ENCODE measurements around the gene MXD4.

Gene MXD4

DNA sequence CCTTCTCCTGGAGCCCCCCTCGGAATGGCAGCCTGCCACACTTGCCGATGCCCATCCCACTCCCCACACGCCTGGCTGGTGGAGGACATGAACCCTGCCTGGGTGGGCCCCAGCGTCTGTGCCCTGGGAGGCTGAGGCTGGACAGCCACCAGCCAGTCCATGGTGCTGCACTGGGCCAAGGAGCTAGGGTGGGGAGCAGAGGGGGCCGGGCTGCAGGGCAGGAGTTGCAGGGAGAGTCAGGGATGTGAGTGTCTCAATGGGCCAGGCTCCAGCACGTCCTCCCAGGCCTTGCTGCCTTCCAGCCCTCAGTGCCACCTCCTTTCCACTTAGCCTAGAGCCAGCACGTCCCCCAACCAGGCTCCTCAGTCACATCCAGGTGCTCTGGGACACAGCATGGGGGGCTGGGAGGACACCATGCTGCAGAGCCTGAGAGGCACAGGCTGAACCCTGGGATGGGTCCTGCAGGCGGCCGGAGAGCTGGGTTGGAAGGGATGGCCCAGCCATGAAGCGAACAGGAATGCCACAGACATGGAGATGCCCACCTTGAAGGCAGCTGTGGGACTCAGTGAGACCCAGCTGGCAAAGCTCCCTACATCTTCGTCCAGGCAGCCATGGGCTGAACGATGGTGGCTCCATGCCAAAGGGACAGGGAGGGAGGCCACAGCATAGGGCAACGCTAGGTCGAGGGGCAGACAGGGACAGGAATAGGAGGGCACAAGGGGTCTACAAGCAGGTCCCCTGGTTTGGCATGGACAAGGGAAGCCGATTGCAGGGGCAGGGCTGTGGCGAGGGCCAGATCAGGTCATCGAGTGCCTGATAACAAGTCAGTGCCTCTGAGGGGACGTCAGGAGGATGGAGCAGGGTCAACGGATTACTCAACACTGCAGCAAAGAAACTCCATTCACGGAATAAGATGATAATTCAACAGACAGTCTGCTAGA is 30.1 kb upstream of the MXD4 start:
- no peak for DNase-seq (ENCODE audit: low read depth)

DNA sequence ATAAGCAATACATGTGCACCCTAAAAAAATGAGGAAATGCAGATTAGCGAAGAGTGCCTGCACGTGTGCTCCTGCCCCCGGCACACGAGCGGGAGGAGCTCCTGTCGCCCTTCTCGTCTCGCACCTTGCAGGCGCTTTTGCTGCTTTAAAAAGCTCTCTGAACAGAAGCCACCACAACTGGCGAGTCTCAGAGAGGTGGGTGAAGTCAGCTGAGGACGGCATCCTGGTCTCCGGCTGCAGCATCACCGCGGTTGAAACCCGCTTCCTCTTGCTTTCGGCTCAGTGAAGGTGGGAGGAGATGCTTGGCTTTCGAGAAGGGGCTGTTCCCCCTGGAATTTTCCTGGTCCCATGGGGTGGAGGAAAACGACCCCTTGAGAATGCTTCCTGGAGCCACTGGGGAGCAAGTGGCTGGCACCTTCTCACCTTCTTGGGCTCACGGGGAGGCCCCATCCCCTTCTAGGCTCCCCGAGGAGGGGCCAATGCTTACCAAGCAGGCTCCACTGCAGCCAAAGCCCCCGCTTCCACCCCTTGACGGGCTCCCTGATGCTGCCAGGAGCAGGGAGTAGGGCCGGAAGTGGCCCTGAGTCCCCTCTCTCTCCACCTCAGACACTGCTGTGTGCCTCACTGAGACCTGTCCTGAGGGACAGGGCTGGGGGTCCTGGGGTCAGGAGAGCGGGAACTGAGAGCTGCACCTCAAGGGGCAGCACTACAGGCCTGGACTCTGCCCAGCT is 29.2 kb upstream of the MXD4 start:
- peak; percentile 67 for DNase-seq (ENCODE audit: low read depth)

DNA sequence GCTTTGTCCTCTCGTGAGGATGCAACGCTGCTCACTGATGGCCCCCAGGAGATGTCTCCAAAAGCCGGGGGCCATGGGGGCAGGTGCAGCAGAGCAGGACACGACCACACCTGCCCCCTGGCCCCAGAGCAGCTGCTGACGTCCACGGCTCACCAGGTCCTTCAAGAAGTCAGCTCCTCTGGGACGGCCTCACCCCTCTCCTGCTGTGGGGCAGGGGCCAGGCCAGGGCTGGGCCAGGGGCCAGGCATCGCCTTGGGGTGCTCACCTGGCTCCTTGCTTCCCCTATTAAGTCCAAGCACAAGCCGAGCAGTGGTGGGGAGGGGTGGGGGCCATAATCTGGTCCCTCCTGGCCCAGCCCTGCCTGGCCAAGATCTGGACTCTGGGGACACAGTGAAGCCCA is 28.6 kb upstream of the MXD4 start:
- no peak for DNase-seq (ENCODE audit: low read depth)

DNA sequence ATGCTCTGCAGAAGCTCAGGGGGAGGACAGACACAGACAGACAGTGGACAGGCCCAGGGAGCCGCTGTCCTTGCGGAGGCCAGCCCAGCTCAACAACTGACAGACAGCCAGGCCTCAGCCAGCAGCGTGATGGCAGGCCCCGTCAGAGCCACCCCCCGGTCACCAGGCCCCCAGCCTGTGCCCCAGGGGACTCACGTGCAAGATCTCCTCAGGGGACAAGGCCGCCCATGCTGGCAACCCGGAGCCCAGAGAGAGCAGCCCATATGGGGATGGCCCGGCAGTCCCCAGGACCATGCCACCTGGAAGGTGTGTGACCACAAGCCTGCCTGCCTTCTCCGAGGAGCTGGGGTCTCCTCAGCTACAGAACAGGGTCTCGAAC is 28.0 kb upstream of the MXD4 start:
- DNase-seq (ENCODE audit: low read depth) = no peak

DNA sequence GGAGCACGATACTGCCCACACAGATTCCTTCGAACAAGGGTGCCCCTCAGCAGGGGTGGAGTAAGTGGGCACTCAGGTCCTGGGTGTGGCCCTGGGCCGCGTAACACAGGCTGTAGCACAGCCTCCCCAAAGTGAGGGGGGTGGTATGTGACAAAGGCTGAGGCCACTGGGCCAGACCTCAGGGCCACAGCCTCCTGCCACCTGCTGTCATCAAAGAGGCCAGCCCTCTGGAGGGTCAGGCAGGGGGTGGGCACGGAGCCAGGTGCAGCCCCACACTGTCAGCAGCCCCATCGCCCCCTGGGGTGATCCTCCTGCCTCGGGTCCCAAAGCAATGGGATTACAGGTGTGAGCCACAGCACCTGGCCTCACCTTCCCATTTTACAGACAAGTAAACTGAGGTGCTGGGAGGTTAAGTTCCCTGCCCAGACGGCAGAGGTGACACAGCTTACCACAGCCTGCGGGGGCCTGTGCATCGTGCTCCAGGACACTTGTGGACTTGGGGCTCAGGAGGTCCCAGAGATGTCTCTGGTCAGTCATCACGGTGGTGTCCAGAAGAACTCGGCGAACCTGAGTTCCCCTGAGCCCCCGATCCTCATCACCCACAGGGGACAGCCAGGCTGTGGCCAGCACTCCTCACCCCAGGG is 27.5 kb upstream of the MXD4 start:
- DNase-seq (ENCODE audit: low read depth) = no peak

DNA sequence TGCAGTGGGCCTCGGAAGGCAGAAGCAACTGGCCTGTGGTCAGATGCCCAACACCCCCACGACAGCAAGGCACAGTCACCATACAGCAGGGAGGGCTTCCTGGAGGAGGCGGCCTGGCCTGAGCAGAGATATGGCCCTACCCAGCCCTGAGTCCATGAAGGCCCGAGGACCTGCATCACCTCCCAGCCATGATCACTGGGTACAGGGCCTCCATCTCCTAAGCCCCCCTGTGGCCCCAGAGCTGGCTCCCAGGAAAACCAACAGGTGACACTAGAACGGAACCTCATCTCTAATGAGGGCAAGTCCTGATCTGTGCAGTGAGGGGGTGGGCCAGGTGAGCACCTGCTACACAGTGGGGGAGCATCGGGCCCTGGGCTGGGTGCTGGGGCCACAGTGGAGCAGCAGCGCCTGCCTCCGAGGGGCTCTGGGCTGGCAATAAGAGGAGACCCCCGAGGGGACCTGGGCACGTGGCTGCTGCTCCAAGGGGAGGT is 26.2 kb upstream of the MXD4 start:
- no peak for DNase-seq (ENCODE audit: low read depth)

DNA sequence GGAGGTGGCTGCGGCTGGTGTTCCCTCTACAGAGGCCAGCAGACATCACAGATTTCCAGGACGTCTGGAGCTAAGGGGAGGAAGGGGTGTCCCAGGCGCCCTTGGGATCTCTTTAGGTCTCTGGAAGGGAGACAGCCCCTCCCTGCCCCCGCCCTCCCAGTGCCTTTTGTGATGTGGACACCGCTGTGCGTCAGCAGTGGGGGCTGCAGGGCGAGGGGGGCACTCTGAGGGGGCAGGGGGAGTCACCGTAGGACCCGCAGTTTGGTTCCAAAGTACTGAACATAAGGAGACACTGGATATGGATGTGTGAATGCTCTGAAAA is 25.6 kb upstream of the MXD4 start:
- DNase-seq (ENCODE audit: low read depth) = no peak

DNA sequence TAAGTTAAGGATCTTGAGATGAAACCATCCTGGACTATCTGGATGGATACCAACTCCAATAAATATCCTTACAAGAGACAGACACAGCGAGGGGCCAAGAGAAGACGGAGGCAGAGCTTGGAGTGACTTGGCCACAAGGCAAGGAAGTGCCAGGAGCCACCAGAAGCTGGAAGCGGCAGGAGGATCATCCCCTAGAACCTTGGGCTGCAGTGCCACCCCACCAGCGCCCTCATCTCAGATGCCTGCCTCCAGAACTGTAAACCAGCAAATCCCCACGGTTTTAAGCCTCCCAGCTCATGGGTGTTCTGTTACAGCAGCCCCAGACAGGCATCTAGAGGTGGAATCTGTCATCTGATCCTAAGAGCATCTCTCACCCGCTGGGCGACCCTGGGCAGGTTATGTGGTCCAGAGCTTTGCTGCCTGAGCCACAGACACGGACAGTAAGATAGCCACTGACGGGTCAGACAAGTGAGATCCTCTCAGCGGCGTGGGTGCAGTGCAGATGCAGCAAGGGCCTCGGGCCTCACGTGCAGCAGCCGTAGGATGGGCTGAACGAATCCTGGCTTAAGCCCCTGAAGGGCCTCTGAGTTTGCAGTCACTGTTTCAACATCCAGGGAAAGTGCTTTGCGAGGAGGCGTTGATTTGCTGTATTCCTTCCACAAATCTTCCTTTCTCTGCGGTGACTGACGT is 25.1 kb upstream of the MXD4 start:
- DNase-seq (ENCODE audit: low read depth) = no peak

DNA sequence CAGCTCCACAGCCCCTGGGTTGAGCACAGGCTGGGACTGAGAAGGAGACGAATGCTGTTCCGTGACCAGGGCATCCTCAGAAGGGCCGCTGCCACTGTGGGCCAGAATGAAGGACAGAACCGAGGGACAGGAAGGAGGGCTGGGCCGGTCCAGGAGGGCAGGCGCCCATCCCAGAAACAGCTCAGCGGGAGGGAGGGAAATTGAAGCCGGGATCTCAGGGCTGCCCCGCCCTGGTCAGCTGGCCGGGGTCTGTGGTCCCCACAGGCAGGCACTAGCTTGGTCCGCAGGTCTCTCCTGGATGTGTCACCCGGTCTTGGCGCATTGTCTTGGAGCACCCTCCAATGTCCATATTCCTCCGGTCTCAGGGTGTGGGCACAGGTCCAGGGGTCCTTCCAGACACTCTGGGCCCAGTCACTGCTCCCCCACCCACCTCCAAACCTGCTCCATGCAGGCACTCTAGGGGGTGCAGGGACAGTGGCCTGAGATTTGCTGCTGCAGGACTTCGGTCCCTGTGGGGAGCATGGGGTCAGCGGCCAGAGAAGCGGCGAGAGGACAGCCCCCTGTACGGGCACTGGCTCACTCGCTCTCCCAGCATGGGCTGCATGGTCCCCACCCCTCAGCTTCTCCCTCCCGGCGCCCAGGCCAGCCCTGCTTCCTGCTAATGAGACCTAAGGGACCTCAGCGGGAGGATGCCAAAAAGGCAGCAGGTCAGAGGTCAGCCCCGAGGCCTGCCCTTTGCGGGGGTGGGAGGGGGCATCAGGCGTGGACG is 23.9 kb upstream of the MXD4 start:
- DNase-seq (ENCODE audit: low read depth) = no peak

DNA sequence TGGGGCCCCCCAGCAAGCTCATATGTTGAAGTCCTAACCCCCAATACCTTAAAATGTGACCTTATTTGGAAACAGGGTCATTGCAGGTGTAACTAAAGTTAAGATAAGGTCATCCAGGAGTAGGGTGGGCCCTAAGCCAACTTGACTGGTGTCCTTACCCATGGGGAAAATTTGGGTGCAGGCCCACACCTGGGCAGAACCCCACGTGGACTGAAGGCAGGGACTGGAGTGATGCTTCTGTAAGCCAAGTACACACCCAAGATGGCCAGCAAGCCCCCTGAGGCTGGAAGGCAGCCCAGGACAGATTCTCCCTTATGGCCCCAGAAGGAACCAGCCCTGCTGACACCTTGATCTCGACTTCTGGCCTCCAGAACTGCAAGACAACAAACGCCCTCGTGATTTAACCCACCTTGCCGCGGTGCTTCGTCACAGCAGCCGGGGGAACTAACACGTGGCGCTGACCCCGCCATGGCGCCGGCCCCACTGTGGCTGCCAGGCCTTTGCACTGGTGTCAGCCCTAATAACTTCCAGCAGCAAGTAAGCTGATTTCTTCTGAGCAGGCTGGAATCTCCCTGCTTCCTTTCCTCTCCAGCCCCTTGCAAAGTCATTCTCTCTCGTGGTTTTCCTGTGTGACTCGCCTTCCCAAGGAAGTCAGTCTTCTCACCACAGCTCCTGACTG is 23.2 kb upstream of the MXD4 start:
- DNase-seq (ENCODE audit: low read depth) = no peak

DNA sequence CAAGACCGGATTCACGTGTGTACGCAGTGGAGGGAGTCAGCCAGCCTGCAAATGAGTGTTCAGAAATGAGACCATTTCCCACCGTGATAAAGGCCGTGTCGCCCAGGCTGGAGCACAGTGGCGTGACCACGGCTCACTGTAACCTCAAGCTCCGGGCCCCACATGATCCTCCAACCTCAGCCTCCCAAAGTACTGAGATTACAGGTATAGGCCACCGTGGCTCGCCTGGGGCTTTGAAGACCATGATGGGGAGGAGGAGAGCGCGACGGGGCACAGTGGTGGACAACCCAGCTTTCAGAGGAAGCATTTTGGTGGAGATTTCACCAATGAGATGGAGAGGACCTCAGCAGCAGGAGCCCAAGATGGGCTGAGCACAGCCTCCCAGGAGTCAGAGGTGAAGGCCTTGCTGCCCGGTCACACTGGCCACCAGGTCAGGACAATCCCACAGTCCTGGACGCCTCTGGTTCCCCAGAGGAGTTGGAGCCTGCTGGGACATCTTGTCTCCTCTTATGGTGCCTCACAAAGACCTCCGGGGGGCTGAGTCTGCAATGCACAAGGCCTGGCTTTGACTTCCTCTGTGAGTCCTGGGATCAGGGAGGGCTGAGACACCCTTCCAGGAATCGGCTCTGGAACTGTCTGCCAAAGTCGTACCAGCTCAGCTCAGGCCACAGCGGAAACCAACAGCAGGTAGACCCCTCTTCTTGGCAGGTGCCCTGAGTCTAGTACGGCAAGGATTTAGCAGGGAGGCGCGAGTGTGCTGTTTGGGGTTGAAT is 22.4 kb upstream of the MXD4 start:
- no peak for DNase-seq (ENCODE audit: low read depth)

DNA sequence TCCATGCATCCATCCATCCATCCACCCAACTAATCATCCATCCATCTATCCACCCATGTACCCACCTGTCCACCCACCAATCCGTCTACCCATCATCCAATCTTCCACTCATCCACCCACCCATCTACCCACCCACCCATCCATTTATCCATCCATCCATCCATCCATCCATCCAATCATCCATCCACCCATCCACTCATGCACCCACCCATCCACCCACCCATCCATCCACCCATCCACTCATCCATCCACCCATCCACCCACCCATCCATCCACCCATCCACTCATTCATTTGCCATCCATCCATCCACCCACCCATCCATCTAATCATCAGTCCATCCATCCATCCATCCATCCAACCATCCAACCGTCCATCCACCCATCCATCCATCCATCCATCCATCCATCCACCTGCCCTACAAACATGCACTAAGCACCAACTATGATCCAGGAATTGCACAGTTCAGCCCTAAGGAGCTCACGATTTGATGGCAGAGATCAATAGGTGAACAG is 21.3 kb upstream of the MXD4 start:
- no peak for DNase-seq (ENCODE audit: low read depth)

DNA sequence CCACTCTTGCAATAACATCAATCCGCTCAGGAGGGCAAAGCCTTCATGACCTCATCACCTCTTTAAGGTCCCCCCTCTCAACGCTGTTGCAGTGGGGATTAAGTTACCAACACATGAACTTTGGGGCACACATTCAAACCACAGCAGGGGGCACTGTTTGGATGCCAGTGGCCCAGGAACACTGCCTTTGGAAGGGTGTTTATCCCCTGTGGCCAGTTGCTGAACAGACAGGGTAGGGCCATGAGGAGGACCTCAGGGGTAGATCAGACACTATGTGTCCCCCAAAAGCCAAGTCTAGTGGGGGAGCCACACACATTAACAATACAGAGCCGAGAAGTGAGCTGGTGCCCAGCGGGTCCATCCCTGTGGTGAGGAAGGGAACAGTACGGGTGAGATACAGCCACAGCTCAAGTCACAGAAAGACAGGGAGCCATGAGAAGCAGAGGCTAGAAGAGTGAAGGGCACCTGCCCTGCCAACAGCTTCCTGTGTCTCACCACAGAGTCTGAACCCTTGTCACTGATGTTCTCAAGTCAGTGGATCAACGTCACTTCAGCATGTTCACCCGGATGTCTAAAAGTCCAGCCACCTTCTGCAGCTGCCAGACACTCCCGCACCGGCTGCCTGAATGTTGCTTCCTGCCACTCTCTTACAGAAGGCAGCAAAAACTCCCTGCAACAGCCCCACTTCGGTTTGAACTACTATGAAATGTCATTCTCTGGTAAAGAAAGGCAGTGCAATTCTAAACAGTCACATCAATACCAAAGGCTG is 19.9 kb upstream of the MXD4 start:
- peak; percentile 71 for DNase-seq (ENCODE audit: low read depth)

DNA sequence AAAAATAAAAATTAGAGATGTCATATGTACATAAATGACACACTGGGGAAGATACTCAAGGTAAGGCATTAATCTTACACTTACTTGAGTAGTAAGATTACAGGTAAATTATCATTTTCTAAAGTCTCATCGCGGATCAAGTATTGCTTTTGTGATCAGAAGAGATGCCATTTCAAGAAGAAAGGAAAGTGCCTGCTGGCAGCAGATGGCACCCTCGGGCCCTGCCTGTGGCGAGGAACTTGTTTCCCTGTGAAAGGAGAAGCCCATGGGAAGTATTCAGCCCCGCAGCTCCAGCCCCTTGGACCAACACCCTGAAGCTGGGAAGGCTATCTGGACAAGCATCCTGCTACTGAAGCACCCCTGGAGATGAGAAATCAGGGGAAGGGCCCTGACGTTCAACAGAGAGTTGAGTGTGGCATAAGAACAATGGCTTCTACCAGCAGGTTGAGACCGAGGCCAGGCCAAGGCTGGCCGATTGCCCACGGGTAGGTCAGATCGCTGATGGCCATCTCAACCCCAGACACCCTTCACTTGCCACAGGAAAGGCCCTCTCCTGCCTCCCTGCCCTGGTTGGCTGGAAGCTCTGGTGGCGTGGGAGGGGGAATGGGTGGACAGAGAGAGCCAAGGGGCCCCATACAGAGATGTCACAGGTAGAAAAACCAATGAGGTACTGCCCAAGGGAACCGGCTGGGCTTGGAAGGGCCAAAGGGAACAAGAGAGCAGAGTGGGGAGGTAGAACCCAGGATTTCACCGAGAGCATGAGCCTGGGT is 18.8 kb upstream of the MXD4 start:
- no peak for DNase-seq (ENCODE audit: low read depth)

DNA sequence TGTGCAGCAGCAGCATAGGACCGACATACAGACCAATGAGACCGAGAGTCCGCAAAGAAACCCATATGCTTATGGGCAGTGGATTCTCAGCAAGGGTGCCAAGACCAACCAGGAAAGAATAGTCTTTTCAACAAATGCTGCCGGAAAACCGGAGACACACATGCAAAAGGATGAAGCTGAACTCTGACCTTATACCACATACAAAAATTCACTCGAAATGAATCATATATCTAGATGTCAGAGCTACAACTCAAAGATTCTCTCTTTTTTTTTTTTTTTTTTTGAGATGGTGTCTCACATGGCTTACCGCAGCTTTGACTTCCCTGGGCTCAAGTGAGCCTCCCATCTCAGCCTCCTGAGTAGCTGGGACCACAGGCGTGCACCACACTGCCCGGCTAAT is 16.0 kb upstream of the MXD4 start:
- DNase-seq (ENCODE audit: low read depth) = no peak

DNA sequence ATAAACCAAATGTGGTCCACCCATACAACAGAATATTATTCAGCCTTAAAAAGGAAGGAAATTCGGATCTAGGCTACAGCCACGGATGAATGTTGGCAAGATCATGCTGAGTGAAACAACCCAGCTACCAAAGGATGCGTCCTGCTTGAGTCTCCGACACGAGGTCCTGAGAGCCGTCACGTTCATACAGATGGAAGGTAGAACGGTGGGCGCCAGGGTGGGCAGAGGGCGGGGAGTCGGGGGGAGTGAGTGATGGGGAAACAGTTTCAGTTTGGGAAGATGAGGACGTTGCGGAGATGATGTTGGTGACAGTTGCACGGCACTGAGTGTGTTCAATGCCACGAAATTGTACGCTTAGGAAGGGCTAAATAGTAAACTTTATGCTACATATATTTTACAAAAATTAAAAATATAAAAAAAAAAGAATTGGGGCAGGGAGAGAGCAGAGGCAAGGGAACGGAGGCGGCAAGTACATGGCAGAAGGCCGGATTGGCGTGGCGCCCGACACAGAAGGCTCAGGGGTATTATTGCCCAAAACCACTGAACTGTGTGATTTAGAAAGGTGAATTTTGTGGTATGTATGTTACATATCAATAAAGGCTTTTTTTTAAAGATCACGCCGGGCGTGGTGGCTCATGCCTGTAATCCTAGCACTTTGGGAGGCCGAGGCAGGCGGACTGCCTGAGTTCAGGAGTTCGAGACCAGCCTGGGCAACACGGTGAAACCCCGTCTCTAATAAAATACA is 14.8 kb upstream of the MXD4 start:
- DNase-seq (ENCODE audit: low read depth) = no peak

DNA sequence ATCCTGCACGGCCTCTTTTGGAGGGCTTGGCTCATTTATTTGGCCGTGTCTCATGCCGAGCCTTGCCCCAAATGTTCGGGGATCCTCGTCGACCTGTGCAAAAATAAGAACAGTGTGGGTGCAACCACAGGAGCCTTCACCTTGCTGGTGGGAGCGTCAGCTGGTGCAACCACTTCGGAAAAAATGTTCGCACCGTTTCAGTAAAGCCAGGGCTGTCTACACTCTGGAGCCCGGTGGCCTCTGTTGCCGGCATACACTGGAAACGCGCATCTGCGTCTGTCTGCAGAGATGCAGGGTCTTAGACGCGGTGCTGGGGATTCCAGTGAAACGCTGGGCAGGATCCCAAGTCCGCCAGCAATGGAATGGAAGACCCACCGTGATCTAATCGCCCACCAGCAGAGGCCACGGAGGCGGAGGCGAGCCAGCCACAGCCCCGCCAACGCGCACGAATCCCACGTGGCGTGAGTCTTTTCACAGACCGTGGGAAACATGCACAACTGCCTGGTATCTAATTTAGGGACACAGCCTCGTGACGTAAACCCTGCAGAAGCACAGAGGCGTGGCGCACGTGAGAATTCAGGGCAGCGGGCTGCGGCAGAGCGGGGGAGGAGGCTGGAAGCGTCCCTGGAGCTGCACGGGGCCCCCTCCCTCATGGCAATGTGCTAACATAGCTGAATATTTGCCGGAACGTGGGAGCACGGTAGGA is 13.8 kb upstream of the MXD4 start:
- DNase-seq (ENCODE audit: low read depth) = no peak

Data from activated gamma-delta T cell treated with anti-CD3 and anti-CD28 coated beads, Interleukin-2, amount 50 U/mL, for 16 hours (primary cell).